MCF 10A (cell line): Measurements from ENCODE around the gene CDKN2D. TPM values are rescaled to one million over a fixed set of nuclear protein-coding genes. Genes with fewer than 3 reads are reported as not detected.

Source experiments
- BruUV-seq: library from RNA; stranded (reverse); fragments of 400-500 nt; replicated peaks from 2 replicates; lab custom pipeline; 2021; lab: Mats Ljungman, UMichigan
- CTCF ChIA-PET: fragments of 300-600 bp; sonication (Branson Sonifier 250); formaldehyde crosslinking; extraction: SDS; loops from one replicate; lab custom pipeline; 2021; ENCODE audit warnings: antibody characterized with exemption, inconsistent platforms; lab: Yijun Ruan, JAX
- POLR2A ChIA-PET: fragments of 300-600, 350-650 bp; sonication (Branson Sonifier 250); formaldehyde crosslinking; extraction: SDS; loops from one replicate; lab custom pipeline; 2020; ENCODE audit warnings: antibody characterized with exemption, inconsistent platforms; lab: Yijun Ruan, JAX
- DNase-seq: peaks from one replicate; pipeline ENCODE4 v3.0.0-alpha.2; 2018; ENCODE audit not compliant: unreplicated experiment
- H3K27ac Mint-ChIP-seq: one replicate; pipeline ENCODE4 v1.8.0; 2022; ENCODE audit warnings: mild to moderate bottlenecking, low read depth, mixed read lengths; ENCODE audit not compliant: unreplicated experiment
- H3K27me3 Mint-ChIP-seq: one replicate; pipeline ENCODE4 v1.8.0; 2022; ENCODE audit warnings: mixed read lengths; ENCODE audit not compliant: insufficient read depth, unreplicated experiment
- H3K36me3 Mint-ChIP-seq: one replicate; pipeline ENCODE4 v1.8.0; 2022; ENCODE audit warnings: mild to moderate bottlenecking, moderate library complexity, mixed read lengths; ENCODE audit not compliant: insufficient read depth, unreplicated experiment
- H3K4me1 Mint-ChIP-seq: one replicate; pipeline ENCODE4 v1.8.0; 2022; ENCODE audit warnings: mixed read lengths; ENCODE audit not compliant: insufficient read depth, unreplicated experiment
- H3K4me3 Mint-ChIP-seq: one replicate; pipeline ENCODE4 v1.8.0; 2022; ENCODE audit warnings: mild to moderate bottlenecking, moderate library complexity, mixed read lengths; ENCODE audit not compliant: unreplicated experiment
- H3K9me3 Mint-ChIP-seq: one replicate; pipeline ENCODE4 v1.8.0; 2022; ENCODE audit warnings: mixed read lengths; ENCODE audit not compliant: unreplicated experiment
- intact Hi-C: fragments of 100-400 bp; cut with micrococcal nuclease; formaldehyde crosslinking; loops from 2 replicates; pipeline ENCODE4 v1.14.1; 2022
- microRNA-seq: library from miRNA; unstranded; fragments of <30 nt; microRNA quantifications from one replicate; pipeline ENCODE4 v1.2.0, GENCODE V29; 2022
- total RNA-seq: library from RNA; stranded (reverse); gene quantifications from 2 replicates; pipeline ENCODE4 v1.2.3, GENCODE V29; 2022
- TF ChIP-seq, protein P1 (sequence below): fragments of 200-600 bp; IDR thresholded peaks from one replicate; pipeline ENCODE4 v1.8.0; 2022; ENCODE audit warnings: antibody characterized with exemption, mild to moderate bottlenecking; ENCODE audit not compliant: unreplicated experiment

The CDKN2D gene
- total RNA-seq, 1 experiment from 2014 or later, result 2.6 TPM

- no peak for DNase-seq
- intact Hi-C loops, result no loop called here
- CTCF ChIA-PET, result interaction anchor here (0.6 to 1.1 kb wide), 4 partner anchors 9 to 489 kb away, joined by 3 to 5 read pairs (median 4); no protein-coding TSS in a partner anchor
- POLR2A ChIA-PET, result no interaction called here
- TF ChIP-seq, protein P1, sequence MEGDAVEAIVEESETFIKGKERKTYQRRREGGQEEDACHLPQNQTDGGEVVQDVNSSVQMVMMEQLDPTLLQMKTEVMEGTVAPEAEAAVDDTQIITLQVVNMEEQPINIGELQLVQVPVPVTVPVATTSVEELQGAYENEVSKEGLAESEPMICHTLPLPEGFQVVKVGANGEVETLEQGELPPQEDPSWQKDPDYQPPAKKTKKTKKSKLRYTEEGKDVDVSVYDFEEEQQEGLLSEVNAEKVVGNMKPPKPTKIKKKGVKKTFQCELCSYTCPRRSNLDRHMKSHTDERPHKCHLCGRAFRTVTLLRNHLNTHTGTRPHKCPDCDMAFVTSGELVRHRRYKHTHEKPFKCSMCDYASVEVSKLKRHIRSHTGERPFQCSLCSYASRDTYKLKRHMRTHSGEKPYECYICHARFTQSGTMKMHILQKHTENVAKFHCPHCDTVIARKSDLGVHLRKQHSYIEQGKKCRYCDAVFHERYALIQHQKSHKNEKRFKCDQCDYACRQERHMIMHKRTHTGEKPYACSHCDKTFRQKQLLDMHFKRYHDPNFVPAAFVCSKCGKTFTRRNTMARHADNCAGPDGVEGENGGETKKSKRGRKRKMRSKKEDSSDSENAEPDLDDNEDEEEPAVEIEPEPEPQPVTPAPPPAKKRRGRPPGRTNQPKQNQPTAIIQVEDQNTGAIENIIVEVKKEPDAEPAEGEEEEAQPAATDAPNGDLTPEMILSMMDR, result no peak
- peak overlapping the region; percentile 9 for H3K4me3 Mint-ChIP-seq
- peaks cover 22% of the 10 kb centered on the region for H3K27me3 Mint-ChIP-seq
- H3K27ac Mint-ChIP-seq, result no peak overlapping the region
- no peaks in the 10 kb centered on the region for H3K9me3 Mint-ChIP-seq
- no peaks in the 10 kb centered on the region for H3K36me3 Mint-ChIP-seq
- H3K4me1 Mint-ChIP-seq, result no peaks in the 10 kb centered on the region
- no TSS peak for BruUV-seq
Observed at GRCh38 chr19:10516671-10517286, 52.0 kb downstream of the CDKN2D start.

Small RNAs within 50 kb of the gene (microRNA-seq; reads per million reads assigned to microRNA genes)
- not detected for gene MIR1238

Other genes with a start within 250 kb of the CDKN2D start
- 31.5 and 36.1 TPM in 2 replicates for gene RAVER1, start 235.4 kb downstream of the CDKN2D start, total RNA-seq
- gene ICAM3, start 229.4 kb downstream of the CDKN2D start, total RNA-seq, result 7.6 and 7.9 TPM in 2 replicates
- 75.0 and 83.7 TPM in 2 replicates for gene TYK2, start 188.4 kb downstream of the CDKN2D start, total RNA-seq
- gene CDC37, start 165.4 kb downstream of the CDKN2D start, total RNA-seq, result 164 and 188 TPM in 2 replicates
- gene PDE4A, start 148.4 kb downstream of the CDKN2D start, total RNA-seq, result 0.42 and 0.49 TPM in 2 replicates
- gene KEAP1, start 65.6 kb downstream of the CDKN2D start, total RNA-seq, result 46.1 and 48.5 TPM in 2 replicates
- not detected in 2 replicates for gene S1PR5, start 51.5 kb downstream of the CDKN2D start, total RNA-seq
- gene ATG4D, start 25.1 kb downstream of the CDKN2D start, total RNA-seq, result 22.6 and 36.8 TPM in 2 replicates
- 23.3 and 27.4 TPM in 2 replicates for gene KRI1, start 3.0 kb downstream of the CDKN2D start, total RNA-seq
- gene AP1M2, start 18.3 kb upstream of the CDKN2D start, total RNA-seq, result 1.8 and 6.1 TPM in 2 replicates
- gene SLC44A2, start 56.6 kb upstream of the CDKN2D start, total RNA-seq, result 6.2 and 10.6 TPM in 2 replicates
- 278 and 297 TPM in 2 replicates for gene ILF3, start 85.4 kb upstream of the CDKN2D start, total RNA-seq
- 57.5 and 71.3 TPM in 2 replicates for gene QTRT1, start 132.5 kb upstream of the CDKN2D start, total RNA-seq
- gene DNM2, start 149.1 kb upstream of the CDKN2D start, total RNA-seq, result 114 and 125 TPM in 2 replicates